ENCODE data around the gene STPG3.
"Not testable (repeated sequence)": the region's sequence is repeated elsewhere in the genome, so short reads cannot be mapped to it uniquely, and the experiment has no call there.

STPG3 gene

GRCh38 chr9:137253717-137254623, 2.9 kb downstream of the STPG3 start:
- H3K27ac ChIP-seq (ENCODE audit: low read depth, low read length): no peak overlapping the region

GRCh38 chr9:137254624-137255447, 3.8 kb downstream of the STPG3 start, which contains the start of gene NELFB:
Gene NELFB, plus strand, starts transcription at chr9:137255327.
- peaks cover 30% of the 10 kb centered on the region for H3K4me1 ChIP-seq (ENCODE audit: control insufficient read depth, insufficient read depth, low read length)
- H3K27me3 ChIP-seq (ENCODE audit: control insufficient read depth, insufficient read depth, low read length): no peaks in the 10 kb centered on the region
- H3K27ac ChIP-seq (ENCODE audit: low read depth, low read length): peak within 1 kb of the TSS; percentile 85; the same call in 1 of the 2 replicates
- peak within 1 kb of the TSS; percentile 82 for H3K9ac ChIP-seq (ENCODE audit: low read length)
- peaks cover 23% of the 10 kb centered on the region for H3K36me3 ChIP-seq (ENCODE audit: control insufficient read depth, insufficient read depth, low read length)
- H3K9me3 ChIP-seq (ENCODE audit: control insufficient read depth, insufficient read depth, low read depth, low read length): no peaks in the 10 kb centered on the region
- peak within 1 kb of the TSS; percentile 100 for H3K4me3 ChIP-seq (ENCODE audit: low read depth, low read length)

More at GRCh38 chr9:137253717-137254623, 2.9 kb downstream of the STPG3 start:
- Histone ChIP-seq H3K4me3 (ENCODE audit: low read depth, low read length) (peak overlapping the region; percentile 100), H3K9ac (ENCODE audit: low read length) (peak overlapping the region; percentile 66), H3K27me3 (ENCODE audit: control insufficient read depth, insufficient read depth, low read length) (no peaks in the 10 kb centered on the region), H3K36me3 (ENCODE audit: control insufficient read depth, insufficient read depth, low read length) (peaks cover 19% of the 10 kb centered on the region), H3K9me3 (ENCODE audit: control insufficient read depth, insufficient read depth, low read depth, low read length) (no peaks in the 10 kb centered on the region), H3K4me1 (ENCODE audit: control insufficient read depth, insufficient read depth, low read length) (peaks cover 30% of the 10 kb centered on the region)

- peaks cover 25% of the 10 kb centered on the region for H3K4me1 ChIP-seq (ENCODE audit: control insufficient read depth, insufficient read depth, low read length)
- peak overlapping the region; percentile 100 for H3K4me3 ChIP-seq (ENCODE audit: low read depth, low read length)
- H3K9ac ChIP-seq (ENCODE audit: low read length): peak overlapping the region; percentile 82
Measured at GRCh38 chr9:137255448-137256114, 4.5 kb downstream of the STPG3 start.

GRCh38 chr9:137256362-137256761, 5.3 kb downstream of the STPG3 start:
- Histone ChIP-seq H3K4me1 (ENCODE audit: control insufficient read depth, insufficient read depth, low read length) (peaks cover 19% of the 10 kb centered on the region), H3K9ac (ENCODE audit: low read length) (peak overlapping the region; percentile 82), H3K27ac (ENCODE audit: low read depth, low read length) (no peak overlapping the region), H3K9me3 (ENCODE audit: control insufficient read depth, insufficient read depth, low read depth, low read length) (no peaks in the 10 kb centered on the region), H3K4me3 (ENCODE audit: low read depth, low read length) (peak overlapping the region; percentile 100), H3K36me3 (ENCODE audit: control insufficient read depth, insufficient read depth, low read length) (peaks cover 23% of the 10 kb centered on the region), H3K27me3 (ENCODE audit: control insufficient read depth, insufficient read depth, low read length) (no peaks in the 10 kb centered on the region)

More at GRCh38 chr9:137255448-137256114, 4.5 kb downstream of the STPG3 start:
- Histone ChIP-seq H3K36me3 (ENCODE audit: control insufficient read depth, insufficient read depth, low read length) (peaks cover 23% of the 10 kb centered on the region), H3K9me3 (ENCODE audit: control insufficient read depth, insufficient read depth, low read depth, low read length) (no peaks in the 10 kb centered on the region), H3K27me3 (ENCODE audit: control insufficient read depth, insufficient read depth, low read length) (no peaks in the 10 kb centered on the region), H3K27ac (ENCODE audit: low read depth, low read length) (peak overlapping the region; percentile 85; the same call in 1 of the 2 replicates)

GRCh38 chr9:137256856-137257255, 5.8 kb downstream of the STPG3 start:
- Histone ChIP-seq H3K27me3 (ENCODE audit: control insufficient read depth, insufficient read depth, low read length) (no peaks in the 10 kb centered on the region), H3K9me3 (ENCODE audit: control insufficient read depth, insufficient read depth, low read depth, low read length) (no peaks in the 10 kb centered on the region), H3K36me3 (ENCODE audit: control insufficient read depth, insufficient read depth, low read length) (peaks cover 23% of the 10 kb centered on the region), H3K9ac (ENCODE audit: low read length) (no peak overlapping the region), H3K27ac (ENCODE audit: low read depth, low read length) (no peak overlapping the region), H3K4me3 (ENCODE audit: low read depth, low read length) (peak overlapping the region; percentile 100; the same call in 1 of the 2 replicates), H3K4me1 (ENCODE audit: control insufficient read depth, insufficient read depth, low read length) (peaks cover 18% of the 10 kb centered on the region)

- peaks cover 53% of the 10 kb centered on the region for H3K36me3 ChIP-seq (ENCODE audit: control insufficient read depth, insufficient read depth, low read length)
- not testable (repeated sequence) for H3K9ac ChIP-seq (ENCODE audit: low read length); H3K4me3 ChIP-seq (ENCODE audit: low read depth, low read length); H3K27ac ChIP-seq (ENCODE audit: low read depth, low read length); H3K27me3 ChIP-seq (ENCODE audit: control insufficient read depth, insufficient read depth, low read length); H3K9me3 ChIP-seq (ENCODE audit: control insufficient read depth, insufficient read depth, low read depth, low read length); H3K4me1 ChIP-seq (ENCODE audit: control insufficient read depth, insufficient read depth, low read length)
Measured at GRCh38 chr9:137262173-137262908, 11.3 kb downstream of the STPG3 start.

GRCh38 chr9:137262909-137263285, 11.8 kb downstream of the STPG3 start:
- Histone ChIP-seq H3K27ac (ENCODE audit: low read depth, low read length) (no peak overlapping the region), H3K4me1 (ENCODE audit: control insufficient read depth, insufficient read depth, low read length) (no peaks in the 10 kb centered on the region), H3K4me3 (ENCODE audit: low read depth, low read length) (no peak overlapping the region), H3K9ac (ENCODE audit: low read length) (no peak overlapping the region), H3K36me3 (ENCODE audit: control insufficient read depth, insufficient read depth, low read length) (peaks cover 58% of the 10 kb centered on the region), H3K9me3 (ENCODE audit: control insufficient read depth, insufficient read depth, low read depth, low read length) (no peaks in the 10 kb centered on the region), H3K27me3 (ENCODE audit: control insufficient read depth, insufficient read depth, low read length) (no peaks in the 10 kb centered on the region)

- Histone ChIP-seq H3K27me3 (ENCODE audit: control insufficient read depth, insufficient read depth, low read length) (no peaks in the 10 kb centered on the region), H3K9me3 (ENCODE audit: control insufficient read depth, insufficient read depth, low read depth, low read length) (no peaks in the 10 kb centered on the region), H3K27ac (ENCODE audit: low read depth, low read length) (no peak overlapping the region), H3K9ac (ENCODE audit: low read length) (no peak overlapping the region), H3K4me3 (ENCODE audit: low read depth, low read length) (no peak overlapping the region), H3K4me1 (ENCODE audit: control insufficient read depth, insufficient read depth, low read length) (no peaks in the 10 kb centered on the region), H3K36me3 (ENCODE audit: control insufficient read depth, insufficient read depth, low read length) (peaks cover 59% of the 10 kb centered on the region)
Measured at GRCh38 chr9:137263506-137263905, 12.4 kb downstream of the STPG3 start.

GRCh38 chr9:137264067-137264466, 13.0 kb downstream of the STPG3 start:
- Histone ChIP-seq H3K9ac (ENCODE audit: low read length) (no peak overlapping the region), H3K4me1 (ENCODE audit: control insufficient read depth, insufficient read depth, low read length) (no peaks in the 10 kb centered on the region), H3K27ac (ENCODE audit: low read depth, low read length) (no peak overlapping the region), H3K4me3 (ENCODE audit: low read depth, low read length) (no peak overlapping the region), H3K36me3 (ENCODE audit: control insufficient read depth, insufficient read depth, low read length) (peaks cover 59% of the 10 kb centered on the region), H3K9me3 (ENCODE audit: control insufficient read depth, insufficient read depth, low read depth, low read length) (no peaks in the 10 kb centered on the region), H3K27me3 (ENCODE audit: control insufficient read depth, insufficient read depth, low read length) (no peaks in the 10 kb centered on the region)

- Histone ChIP-seq H3K27ac (ENCODE audit: low read depth, low read length) (no peak overlapping the region), H3K36me3 (ENCODE audit: control insufficient read depth, insufficient read depth, low read length) (peaks cover 66% of the 10 kb centered on the region)
Measured at GRCh38 chr9:137265496-137266161, 14.5 kb downstream of the STPG3 start.

More at GRCh38 chr9:137265496-137266161, 14.5 kb downstream of the STPG3 start:
- no peaks in the 10 kb centered on the region for H3K27me3 ChIP-seq (ENCODE audit: control insufficient read depth, insufficient read depth, low read length)
- H3K4me1 ChIP-seq (ENCODE audit: control insufficient read depth, insufficient read depth, low read length): no peaks in the 10 kb centered on the region
- no peak overlapping the region for H3K4me3 ChIP-seq (ENCODE audit: low read depth, low read length)
- no peak overlapping the region for H3K9ac ChIP-seq (ENCODE audit: low read length)
- H3K9me3 ChIP-seq (ENCODE audit: control insufficient read depth, insufficient read depth, low read depth, low read length): no peaks in the 10 kb centered on the region

Data from HUES6 (cell line).